Gastroesophageal sphincter (tissue), 3 donors: ENCODE results near the gene LPP.

ENCODE experiments used
- CTCF ChIP-seq, 4 experiments: fragments of 200-600 bp in 2 of 4; fragments of 450-650 bp in 2 of 4; sonication (generic) in 1 of 4; IDR thresholded peaks; one replicate each; pipeline ENCODE4 v1.5.1; 2017 to 2019; ENCODE audit warnings: antibody characterized with exemption in 4 of 4, mild to moderate bottlenecking in 2 of 4, moderate library complexity in 2 of 4
- EP300 ChIP-seq: sonication (generic); formaldehyde crosslinking; IDR thresholded peaks from one replicate; pipeline ENCODE4 v1.6.1; 2017; ENCODE audit warnings: antibody characterized with exemption, mild to moderate bottlenecking
- POLR2A ChIP-seq, 2 donors: fragments of 450-650 bp; IDR thresholded peaks; one replicate each; pipeline ENCODE4 v1.6.1; 2017; ENCODE audit warnings: antibody characterized with exemption in 2 of 2, mild to moderate bottlenecking in 2 of 2, moderate library complexity in 1 of 2
- POLR2AphosphoS5 ChIP-seq: sonication (generic); formaldehyde crosslinking; IDR thresholded peaks from one replicate; pipeline ENCODE4 v1.6.1; 2017; ENCODE audit warnings: antibody characterized with exemption

GRCh38 chr3:188197388-188197847 is 43.5 kb downstream of the LPP start:
- TF ChIP-seq POLR2A (IDR thresholded peaks at IDR 0.05) (no peak), CTCF (IDR thresholded peaks at IDR 0.05) (no peak), POLR2AphosphoS5 (no peak), EP300 (no peak)
